Measurements from ENCODE around the gene RAB20.

GRCh38 chr13:110559429-110559943 is 2.0 kb downstream of the RAB20 start:
- TF ChIP-seq CTCF (conservative IDR thresholded peaks at IDR 0.05; ENCODE audit: low read length), result no peak
- no peak for TF ChIP-seq EZH2phosphoT487 (IDR thresholded peaks at IDR 0.05; ENCODE audit: borderline replicate concordance)
